ENCODE results near the gene TMTC3. TPM values are rescaled to one million over a fixed set of nuclear protein-coding genes. Genes with fewer than 3 reads are reported as not detected.

The TMTC3 gene
- total and polyA plus RNA-seq, 2 of the 4 experiments (the other 2 are of a cell fraction), result 3.7 to 44.3 TPM

GRCh38 chr12:88122666-88123065 is 19.4 kb upstream of the TMTC3 start:
- BruUV-seq (replicated peaks), result no TSS peak
- no peak overlapping the region for H2AFZ ChIP-seq (replicated peaks; ENCODE audit: low read length, poor library complexity)
- no peak overlapping the region for H3K14ac ChIP-seq (replicated peaks; ENCODE audit: low read depth, low read length)
- H3K27ac ChIP-seq (ENCODE audit: insufficient read depth, low read length), result no peak overlapping the region
- no peaks in the 10 kb centered on the region for H4K20me1 ChIP-seq (ENCODE audit: insufficient read depth, low read length)
- H4K91ac ChIP-seq (ENCODE audit: insufficient read depth, low read depth, low read length), result no peak overlapping the region
- no peaks in the 10 kb centered on the region for H3K79me1 ChIP-seq (ENCODE audit: low read depth in 1 of 2, low read length in 2 of 2)
- DNase-seq (no peak), ATAC-seq (ENCODE audit: low read depth) (no peak)
- no peak overlapping the region for H4K5ac ChIP-seq (ENCODE audit: low read depth, low read length)
- intact Hi-C loops (cut with micrococcal nuclease), result no loop called here
- no peak overlapping the region for H3K23ac ChIP-seq (ENCODE audit: low read depth, low read length)
- H3K4me2 ChIP-seq (ENCODE audit: low read depth, low read length), result no peak overlapping the region
- H2BK120ac ChIP-seq (ENCODE audit: low read depth, low read length), result no peak overlapping the region
- H3K56ac ChIP-seq (ENCODE audit: extremely low read depth, insufficient read depth, low read length), result no peak overlapping the region
- no peaks in the 10 kb centered on the region for H3K27me3 ChIP-seq (ENCODE audit: control insufficient read depth, insufficient read depth, low read length)
- ChIA-PET POLR2A (ENCODE audit: unreplicated experiment) (no interaction called here), CTCF (no interaction called here)
- H3K36me3 ChIP-seq (ENCODE audit: control insufficient read depth, insufficient read depth, low read length), result peaks cover 8% of the 10 kb centered on the region
- 100% methylated on average over 1 of the region's 4 CpGs; no CpG with 5 or more reads in 1 of the 2 experiments for WGBS, 2 experiments (ENCODE audit: extremely low coverage in 2 of 2, insufficient read length in 1 of 2)
- H2BK5ac ChIP-seq (ENCODE audit: low read depth, low read length, poor library complexity, severe bottlenecking), result no peak overlapping the region
- in situ Hi-C loops (cut with MboI; ENCODE audit: low sequenced_read_pairs), result no loop called here
- TF ChIP-seq SMC3 (IDR thresholded peaks at IDR 0.05; ENCODE audit: low read depth, low read length) (no peak), MAZ (IDR thresholded peaks at IDR 0.05; ENCODE audit: borderline replicate concordance, low read depth, low read length) (no peak), MXI1 (IDR thresholded peaks at IDR 0.05; ENCODE audit: borderline replicate concordance, low read depth, low read length) (no peak), MAFK (IDR thresholded peaks at IDR 0.05; ENCODE audit: low read depth, low read length) (no peak), FOS (IDR thresholded peaks at IDR 0.05; ENCODE audit: low read depth, low read length) (no peak), RAD21 (IDR thresholded peaks at IDR 0.05; ENCODE audit: low read length) (no peak), CEBPB (IDR thresholded peaks at IDR 0.05; ENCODE audit: low read depth, low read length) (no peak), RCOR1 (IDR thresholded peaks at IDR 0.05; ENCODE audit: insufficient replicate concordance, low read length) (no peak), USF2 (IDR thresholded peaks at IDR 0.05; ENCODE audit: low read depth, low read length) (no peak), NFE2L2 (IDR thresholded peaks at IDR 0.05; ENCODE audit: low read depth, low read length) (no peak), POLR2A (IDR thresholded peaks at IDR 0.05; ENCODE audit: low read depth, low read length) (no peak), BHLHE40 (IDR thresholded peaks at IDR 0.05; ENCODE audit: low read depth, low read length) (no peak), RFX5 (IDR thresholded peaks at IDR 0.05; ENCODE audit: low read depth, low read length) (no peak), CHD1 (IDR thresholded peaks at IDR 0.05; ENCODE audit: low read depth, low read length) (no peak), ELK1 (IDR thresholded peaks at IDR 0.05; ENCODE audit: borderline replicate concordance, low read depth, low read length) (no peak)
- TF ChIP-seq, protein P1, sequence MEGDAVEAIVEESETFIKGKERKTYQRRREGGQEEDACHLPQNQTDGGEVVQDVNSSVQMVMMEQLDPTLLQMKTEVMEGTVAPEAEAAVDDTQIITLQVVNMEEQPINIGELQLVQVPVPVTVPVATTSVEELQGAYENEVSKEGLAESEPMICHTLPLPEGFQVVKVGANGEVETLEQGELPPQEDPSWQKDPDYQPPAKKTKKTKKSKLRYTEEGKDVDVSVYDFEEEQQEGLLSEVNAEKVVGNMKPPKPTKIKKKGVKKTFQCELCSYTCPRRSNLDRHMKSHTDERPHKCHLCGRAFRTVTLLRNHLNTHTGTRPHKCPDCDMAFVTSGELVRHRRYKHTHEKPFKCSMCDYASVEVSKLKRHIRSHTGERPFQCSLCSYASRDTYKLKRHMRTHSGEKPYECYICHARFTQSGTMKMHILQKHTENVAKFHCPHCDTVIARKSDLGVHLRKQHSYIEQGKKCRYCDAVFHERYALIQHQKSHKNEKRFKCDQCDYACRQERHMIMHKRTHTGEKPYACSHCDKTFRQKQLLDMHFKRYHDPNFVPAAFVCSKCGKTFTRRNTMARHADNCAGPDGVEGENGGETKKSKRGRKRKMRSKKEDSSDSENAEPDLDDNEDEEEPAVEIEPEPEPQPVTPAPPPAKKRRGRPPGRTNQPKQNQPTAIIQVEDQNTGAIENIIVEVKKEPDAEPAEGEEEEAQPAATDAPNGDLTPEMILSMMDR (conservative IDR thresholded peaks at IDR 0.05; ENCODE audit: low read depth, low read length), result no peak
- dilution Hi-C loops (cut with HindIII; ENCODE audit: low sequenced_read_pairs, unreplicated experiment), result no loop called here
- H3K4me3 ChIP-seq (ENCODE audit: insufficient read depth, low read depth, low read length), result no peak overlapping the region
- no peak overlapping the region for H4K8ac ChIP-seq (ENCODE audit: low read depth in 2 of 2, low read length in 2 of 2)
- no peaks in the 10 kb centered on the region for H3K9me3 ChIP-seq (ENCODE audit: control insufficient read depth, insufficient read depth, low read length)
- H3K4me1 ChIP-seq (ENCODE audit: control insufficient read depth, insufficient read depth, low read length), result no peaks in the 10 kb centered on the region
- H2AK5ac ChIP-seq (ENCODE audit: low read depth, low read length), result no peak overlapping the region
- no peak overlapping the region for H3K4ac ChIP-seq (ENCODE audit: low read depth, low read length)
- no peak overlapping the region for H2BK20ac ChIP-seq (ENCODE audit: low read depth, low read length)
- H3K18ac ChIP-seq (ENCODE audit: low read depth, low read length), result no peak overlapping the region
- no peak overlapping the region for H2AK9ac ChIP-seq (replicated peaks; ENCODE audit: low read depth, low read length, poor library complexity)
- no peak overlapping the region for H3K9ac ChIP-seq (ENCODE audit: low read depth, low read length)
- H2BK15ac ChIP-seq (ENCODE audit: low read depth, low read length), result no peak overlapping the region
- no peaks in the 10 kb centered on the region for H3K9me1 ChIP-seq (ENCODE audit: insufficient read depth, low read length)

Measured in IMR-90 (cell line).